ENCODE results near the gene CFAP54. TPM values are rescaled to one million over a fixed set of nuclear protein-coding genes. Genes with fewer than 3 reads are reported as not detected.

CFAP54 gene
- total and polyA plus RNA-seq, 2 donors = 0.41 to 6.8 TPM

DNA sequence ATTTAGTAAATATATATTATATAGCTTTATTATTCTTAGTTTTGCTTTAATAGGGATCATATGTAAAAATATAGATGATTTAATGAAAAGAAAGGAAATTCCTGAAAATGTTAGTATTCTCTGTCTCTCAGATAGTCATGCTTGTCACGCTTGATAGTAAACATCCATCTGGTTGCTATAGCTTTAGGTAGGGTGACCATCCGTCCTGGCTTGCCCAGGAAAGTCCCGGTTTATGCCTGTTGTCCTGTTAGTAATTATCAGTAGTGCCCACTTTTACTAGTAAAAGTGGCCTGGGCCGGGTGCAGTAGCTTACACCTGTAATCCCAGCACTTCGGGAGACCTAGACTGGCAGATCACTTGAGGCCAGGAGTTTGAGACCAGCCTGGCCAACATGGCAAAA lies 23.8 kb downstream of the CFAP54 start:
- 89% methylated on average over 5 of the region's 5 CpGs for WGBS
- no peaks in the 10 kb centered on the region for H3K4me1 ChIP-seq (ENCODE audit: insufficient read depth)
- H3K4me3 ChIP-seq (ENCODE audit: low read depth, low read length) = no peak overlapping the region
- H3K36me3 ChIP-seq (ENCODE audit: insufficient read depth) = no peaks in the 10 kb centered on the region
- no peak overlapping the region for H3K27ac ChIP-seq (ENCODE audit: low read depth)
- no peak for DNase-seq (ENCODE audit: extremely low spot score)

- DNase-seq (ENCODE audit: extremely low spot score) = no peak
- WGBS = 74% methylated on average over 4 of the region's 4 CpGs
- no peak overlapping the region for H3K27ac ChIP-seq (ENCODE audit: low read depth)
These were observed 24.3 kb downstream of the CFAP54 start for GRCh38 chr12:96513681-96514080.

DNA sequence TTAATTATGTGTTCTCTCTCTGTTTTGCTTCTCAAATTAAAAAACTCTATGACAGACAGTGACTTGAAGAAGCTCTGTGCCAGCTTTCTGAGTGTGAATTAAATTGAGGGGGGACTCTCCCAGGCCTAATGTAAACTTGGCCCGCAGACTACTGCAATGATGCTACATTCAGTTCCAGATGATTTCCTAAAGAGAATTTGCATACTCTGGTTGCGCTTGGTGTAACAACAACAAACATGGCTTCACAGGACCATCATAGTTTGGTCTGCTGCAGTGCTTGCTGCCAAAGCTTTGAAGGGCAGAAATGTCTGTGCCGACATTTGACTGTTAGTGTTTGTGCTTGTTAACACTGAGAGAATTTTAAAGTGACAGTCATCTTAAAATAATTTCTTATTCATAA lies 25.0 kb downstream of the CFAP54 start:
- no peak overlapping the region for H3K27ac ChIP-seq (ENCODE audit: low read depth)
- H3K36me3 ChIP-seq (ENCODE audit: insufficient read depth) = no peaks in the 10 kb centered on the region
- no peaks in the 10 kb centered on the region for H3K4me1 ChIP-seq (ENCODE audit: insufficient read depth)
- no peak for DNase-seq (ENCODE audit: extremely low spot score)
- no peak overlapping the region for H3K4me3 ChIP-seq (ENCODE audit: low read depth, low read length)
- 26% methylated on average over 3 of the region's 3 CpGs for WGBS

More at GRCh38 chr12:96513681-96514080, 24.3 kb downstream of the CFAP54 start:
- Histone ChIP-seq H3K4me1 (ENCODE audit: insufficient read depth) (no peaks in the 10 kb centered on the region), H3K36me3 (ENCODE audit: insufficient read depth) (no peaks in the 10 kb centered on the region), H3K4me3 (ENCODE audit: low read depth, low read length) (no peak overlapping the region)

DNA sequence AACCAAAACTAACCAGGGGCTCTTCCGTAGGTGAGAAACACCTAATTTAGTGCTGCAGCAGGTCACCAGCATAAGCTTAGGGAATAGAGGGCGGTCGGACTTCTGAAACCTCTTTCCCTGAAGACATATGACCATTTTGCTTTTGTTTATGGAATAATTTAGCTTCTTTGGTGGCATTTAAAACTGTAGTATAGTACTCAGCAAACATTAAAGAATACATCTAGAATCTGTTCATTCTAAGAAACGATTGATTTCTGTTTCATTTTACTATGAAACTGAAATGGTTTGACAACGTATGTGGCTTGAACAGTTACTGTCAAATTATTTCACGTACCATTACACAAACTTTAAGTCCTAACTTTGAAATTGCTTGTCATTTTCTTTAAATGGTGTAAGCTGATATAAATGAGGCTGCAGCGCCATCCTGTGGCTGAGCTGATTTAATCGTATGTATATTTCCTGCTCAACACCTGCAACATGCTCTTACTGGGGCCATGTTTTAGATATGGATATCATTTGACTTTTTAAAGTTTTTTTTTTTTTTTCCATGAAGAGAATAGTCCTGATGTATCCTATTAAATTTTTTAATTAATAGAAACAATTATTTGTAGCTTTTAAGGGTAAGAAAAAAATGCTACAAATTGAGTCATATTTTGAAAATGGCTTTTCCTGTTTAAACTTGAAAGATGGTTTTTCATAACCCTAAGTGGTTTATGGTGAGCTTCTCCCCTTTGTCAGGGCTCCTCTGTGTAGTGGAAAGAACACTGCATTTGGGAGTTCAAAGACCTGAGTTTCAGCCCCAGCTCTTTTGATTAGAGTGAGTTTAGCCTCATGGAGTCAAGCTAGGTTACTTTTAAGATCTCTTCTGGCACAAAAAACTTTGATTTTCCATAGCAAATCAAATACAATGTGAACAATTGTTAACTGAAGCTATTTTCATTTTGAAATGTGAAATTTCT lies 27.4 kb downstream of the CFAP54 start:
- WGBS = 31% methylated on average over 8 of the region's 8 CpGs
- no peaks in the 10 kb centered on the region for H3K4me1 ChIP-seq (ENCODE audit: insufficient read depth)
- no peaks in the 10 kb centered on the region for H3K36me3 ChIP-seq (ENCODE audit: insufficient read depth)
- H3K27ac ChIP-seq (ENCODE audit: low read depth) = no peak overlapping the region
- H3K4me3 ChIP-seq (ENCODE audit: low read depth, low read length) = no peak overlapping the region
- DNase-seq (ENCODE audit: extremely low spot score) = no peak

GRCh38 chr12:96520767-96521166 lies 31.4 kb downstream of the CFAP54 start:
- 80% methylated on average over 3 of the region's 3 CpGs for WGBS
- no peak for DNase-seq (ENCODE audit: extremely low spot score)

DNA sequence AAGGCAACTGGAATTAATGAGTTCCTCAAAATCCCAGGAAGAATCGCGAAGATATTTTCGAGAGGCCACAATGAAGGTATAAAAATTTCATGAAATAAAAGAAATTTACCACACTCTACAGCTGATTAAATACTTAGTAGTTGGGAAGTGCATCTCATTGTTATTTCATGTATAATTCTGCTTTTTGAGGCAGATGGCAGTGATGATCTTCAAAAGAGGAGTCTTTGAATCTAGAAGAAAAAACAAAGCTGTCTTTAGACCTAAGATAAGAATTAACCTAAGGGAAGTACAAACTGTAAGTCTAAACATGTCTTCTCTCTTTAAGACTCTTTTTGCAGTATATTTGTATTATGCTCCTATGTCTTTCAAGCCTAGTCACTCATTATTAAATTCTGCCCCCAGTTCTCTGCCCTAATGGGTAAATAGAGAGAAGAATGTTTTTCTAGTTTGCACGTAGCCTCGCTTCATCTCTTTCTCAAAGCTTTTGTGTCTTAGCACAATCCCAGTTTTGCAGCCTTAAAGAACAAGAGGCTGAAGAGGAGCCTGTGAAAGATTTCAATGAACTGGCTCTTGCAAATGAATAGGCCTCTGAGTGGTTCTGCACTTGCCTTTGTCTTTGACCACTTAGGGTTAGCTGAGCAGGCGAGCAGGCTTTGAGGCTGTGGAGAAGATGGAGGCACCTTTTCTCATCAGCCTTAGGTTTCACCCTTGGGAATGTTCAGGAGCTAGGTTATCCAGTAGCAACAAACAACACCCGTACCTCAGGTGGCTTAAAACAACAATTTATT lies 32.7 kb downstream of the CFAP54 start:
- no peaks in the 10 kb centered on the region for H3K4me1 ChIP-seq (ENCODE audit: insufficient read depth)
- H3K27ac ChIP-seq (ENCODE audit: low read depth) = no peak overlapping the region
- WGBS = 92% methylated on average over 7 of the region's 7 CpGs
- no peak overlapping the region for H3K4me3 ChIP-seq (ENCODE audit: low read depth, low read length)
- no peaks in the 10 kb centered on the region for H3K36me3 ChIP-seq (ENCODE audit: insufficient read depth)
- no peak for DNase-seq (ENCODE audit: extremely low spot score)

More at GRCh38 chr12:96520767-96521166, 31.4 kb downstream of the CFAP54 start:
- Histone ChIP-seq H3K4me3 (ENCODE audit: low read depth, low read length) (no peak overlapping the region), H3K36me3 (ENCODE audit: insufficient read depth) (no peaks in the 10 kb centered on the region), H3K27ac (ENCODE audit: low read depth) (no peak overlapping the region), H3K4me1 (ENCODE audit: insufficient read depth) (no peaks in the 10 kb centered on the region)

GRCh38 chr12:96522690-96523089 lies 33.3 kb downstream of the CFAP54 start:
- 69% methylated on average over 3 of the region's 3 CpGs for WGBS
- Histone ChIP-seq H3K36me3 (ENCODE audit: insufficient read depth) (no peaks in the 10 kb centered on the region), H3K27ac (ENCODE audit: low read depth) (no peak overlapping the region), H3K4me1 (ENCODE audit: insufficient read depth) (no peaks in the 10 kb centered on the region), H3K4me3 (ENCODE audit: low read depth, low read length) (no peak overlapping the region)
- DNase-seq (ENCODE audit: extremely low spot score) = no peak

- Histone ChIP-seq H3K4me3 (ENCODE audit: low read depth, low read length) (no peak overlapping the region), H3K36me3 (ENCODE audit: insufficient read depth) (no peaks in the 10 kb centered on the region), H3K4me1 (ENCODE audit: insufficient read depth) (no peaks in the 10 kb centered on the region), H3K27ac (ENCODE audit: low read depth) (no peak overlapping the region)
- no peak for DNase-seq (ENCODE audit: extremely low spot score)
- 35% methylated on average over 1 of the region's 1 CpG for WGBS
These were observed 36.7 kb downstream of the CFAP54 start for GRCh38 chr12:96526110-96526509.

GRCh38 chr12:96529912-96530311 lies 40.5 kb downstream of the CFAP54 start:
- H3K4me3 ChIP-seq (ENCODE audit: low read depth, low read length) = no peak overlapping the region
- DNase-seq (ENCODE audit: extremely low spot score) = no peak
- H3K36me3 ChIP-seq (ENCODE audit: insufficient read depth) = no peaks in the 10 kb centered on the region
- H3K4me1 ChIP-seq (ENCODE audit: insufficient read depth) = no peaks in the 10 kb centered on the region
- 64% methylated on average over 7 of the region's 7 CpGs for WGBS
- H3K27ac ChIP-seq (ENCODE audit: low read depth) = no peak overlapping the region

DNA sequence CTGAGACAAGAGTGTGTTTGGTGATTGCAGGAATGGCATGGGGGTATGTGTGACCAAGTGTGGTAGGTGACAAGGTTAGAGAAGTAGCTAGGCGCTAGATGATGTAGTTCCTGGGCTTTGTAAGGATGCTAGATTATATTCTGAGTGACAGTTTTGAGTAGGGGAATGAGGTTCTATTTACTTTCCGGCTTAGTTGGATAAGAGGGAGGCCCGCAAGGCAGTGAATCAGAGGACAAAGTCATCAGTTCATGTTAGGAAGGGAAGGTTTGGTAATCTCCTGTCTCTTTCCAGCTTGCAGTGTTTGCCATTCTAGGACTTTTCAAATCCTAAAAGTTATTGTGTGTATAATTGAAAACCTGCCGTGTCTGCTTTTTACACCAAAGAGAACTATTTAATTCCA lies 45.0 kb downstream of the CFAP54 start:
- no peaks in the 10 kb centered on the region for H3K4me1 ChIP-seq (ENCODE audit: insufficient read depth)
- DNase-seq (ENCODE audit: extremely low spot score) = no peak
- H3K4me3 ChIP-seq (ENCODE audit: low read depth, low read length) = no peak overlapping the region
- no peaks in the 10 kb centered on the region for H3K36me3 ChIP-seq (ENCODE audit: insufficient read depth)
- WGBS = 63% methylated on average over 4 of the region's 4 CpGs
- no peak overlapping the region for H3K27ac ChIP-seq (ENCODE audit: low read depth)

DNA sequence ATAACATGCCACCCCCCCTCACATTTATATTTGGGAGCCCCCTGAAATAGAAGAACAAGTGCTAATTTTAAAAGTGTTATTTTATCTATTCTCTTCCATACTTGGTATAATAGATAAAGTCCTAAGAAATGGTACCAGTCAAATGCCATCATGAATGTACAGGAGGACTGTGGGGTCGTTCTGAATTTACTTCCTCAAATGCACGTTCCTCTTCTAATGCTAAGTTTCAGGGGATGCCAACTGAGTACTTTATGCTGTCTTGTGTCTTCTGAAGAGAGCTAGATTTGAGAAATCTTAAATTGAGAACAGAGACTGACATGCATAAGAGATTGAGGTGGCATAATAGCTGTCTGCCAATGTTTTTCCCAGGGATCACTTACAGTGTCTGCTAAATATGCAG lies 59.0 kb downstream of the CFAP54 start:
- 64% methylated on average over 2 of the region's 2 CpGs for WGBS
- Histone ChIP-seq H3K27ac (ENCODE audit: low read depth) (no peak overlapping the region), H3K36me3 (ENCODE audit: insufficient read depth) (no peaks in the 10 kb centered on the region), H3K4me1 (ENCODE audit: insufficient read depth) (no peaks in the 10 kb centered on the region), H3K4me3 (ENCODE audit: low read depth, low read length) (no peak overlapping the region)
- no peak for DNase-seq (ENCODE audit: extremely low spot score)

- no peak overlapping the region for H3K27ac ChIP-seq (ENCODE audit: low read depth)
- DNase-seq (ENCODE audit: extremely low spot score) = no peak
- WGBS = 66% methylated on average over 2 of the region's 2 CpGs
- H3K4me1 ChIP-seq (ENCODE audit: insufficient read depth) = no peaks in the 10 kb centered on the region
- no peaks in the 10 kb centered on the region for H3K36me3 ChIP-seq (ENCODE audit: insufficient read depth)
- H3K4me3 ChIP-seq (ENCODE audit: low read depth, low read length) = no peak overlapping the region
These were observed 60.0 kb downstream of the CFAP54 start for GRCh38 chr12:96549341-96549740.

GRCh38 chr12:96570579-96570978 lies 81.2 kb downstream of the CFAP54 start:
- Histone ChIP-seq H3K4me1 (ENCODE audit: insufficient read depth) (no peaks in the 10 kb centered on the region), H3K27ac (ENCODE audit: low read depth) (no peak overlapping the region), H3K4me3 (ENCODE audit: low read depth, low read length) (no peak overlapping the region), H3K36me3 (ENCODE audit: insufficient read depth) (no peaks in the 10 kb centered on the region)
- no peak for DNase-seq (ENCODE audit: extremely low spot score)
